Measurements from ENCODE around the gene HEATR9.

- TF ChIP-seq CTCF (IDR thresholded peaks at IDR 0.05) (no peak), EZH2 (IDR thresholded peaks at IDR 0.05) (no peak), EZH2phosphoT487 (IDR thresholded peaks at IDR 0.05) (no peak)
Measured at GRCh38 chr17:35819455-35819854, 49.2 kb downstream of the HEATR9 start.

Data from neural progenitor cell (in vitro differentiated cells).